Activated CD8-positive, alpha-beta T cell treated with anti-CD3 and anti-CD28 coated beads for 36 hours (primary cell): ENCODE results near the gene SLC25A15. TPM values are rescaled to one million over a fixed set of nuclear protein-coding genes. Genes with fewer than 3 reads are reported as not detected.

Experiments used
- ATAC-seq: fragments of 200-7000 bp; cut with Tn5 transposase; one replicate; pipeline ENCODE4 v1.10.0; 2021; ENCODE audit warnings: mild to moderate bottlenecking, moderate library complexity
- CTCF ChIA-PET: fragments of 350-600 bp; sonication (Branson Sonifier 250); formaldehyde crosslinking; loops from one replicate; lab custom pipeline; 2021; ENCODE audit warnings: antibody characterized with exemption; lab: Charles Lee
- POLR2A ChIA-PET: fragments of 350-600 bp; sonication (Branson Sonifier 250); formaldehyde crosslinking; loops from one replicate; lab custom pipeline; 2021; ENCODE audit warnings: antibody characterized with exemption; lab: Charles Lee
- DNase-seq: peaks from one replicate; pipeline ENCODE4 v3.0.0-alpha.2; 2020
- H3K27ac Mint-ChIP-seq: one replicate; pipeline ENCODE4 v1.8.0; 2021; ENCODE audit warnings: mild to moderate bottlenecking, mixed read lengths
- H3K27me3 Mint-ChIP-seq: one replicate; pipeline ENCODE4 v1.8.0; 2021; ENCODE audit warnings: mixed read lengths
- H3K36me3 Mint-ChIP-seq: one replicate; pipeline ENCODE4 v1.8.0; 2021; ENCODE audit warnings: low read depth, mixed read lengths
- H3K4me1 Mint-ChIP-seq: one replicate; pipeline ENCODE4 v1.8.0; 2021; ENCODE audit warnings: low read depth, mixed read lengths
- H3K4me3 Mint-ChIP-seq: one replicate; pipeline ENCODE4 v1.8.0; 2021; ENCODE audit warnings: mild to moderate bottlenecking, moderate library complexity, mixed read lengths
- H3K9me3 Mint-ChIP-seq: one replicate; pipeline ENCODE4 v1.8.0; 2021; ENCODE audit warnings: mixed read lengths
- CTCF ChIP-seq: fragments of 200-600 bp; IDR thresholded peaks from one replicate; pipeline ENCODE4 v1.8.0; 2022; ENCODE audit warnings: antibody characterized with exemption, mild to moderate bottlenecking
- intact Hi-C: fragments of 100-400 bp; cut with micrococcal nuclease; formaldehyde crosslinking; loops from one replicate; pipeline ENCODE4 v1.10.0; 2022
- total RNA-seq, 2 experiments: library from RNA; stranded (reverse); gene quantifications; one replicate each; pipeline ENCODE4 v1.2.3, GENCODE V29; 2021

SLC25A15 gene
- total RNA-seq, 2 experiments from 2014 or later = 23.2 to 24.6 TPM

GRCh38 chr13:40812102-40812501, 22.7 kb downstream of the SLC25A15 start:
- no peak for TF ChIP-seq CTCF
- POLR2A ChIA-PET = no interaction called here

GRCh38 chr13:40812724-40813445, 23.5 kb downstream of the SLC25A15 start:
- CTCF ChIA-PET = interaction anchor here (1.5 kb wide), 1 partner anchor 109 kb away, joined by 3 read pairs; no protein-coding TSS in a partner anchor
- intact Hi-C loops = no loop called here
- POLR2A ChIA-PET = no interaction called here

More at GRCh38 chr13:40812102-40812501, 22.7 kb downstream of the SLC25A15 start:
- peaks cover 11% of the 10 kb centered on the region for H3K9me3 Mint-ChIP-seq
- peaks cover 44% of the 10 kb centered on the region for H3K36me3 Mint-ChIP-seq
- CTCF ChIA-PET = no interaction called here
- H3K27me3 Mint-ChIP-seq = no peaks in the 10 kb centered on the region
- H3K4me1 Mint-ChIP-seq = no peaks in the 10 kb centered on the region
- DNase-seq (no peak), ATAC-seq (no peak)
- intact Hi-C loops = no loop called here
- no peak overlapping the region for H3K4me3 Mint-ChIP-seq
- no peak overlapping the region for H3K27ac Mint-ChIP-seq

GRCh38 chr13:40813667-40814454, 24.4 kb downstream of the SLC25A15 start:
- Mint-ChIP-seq H3K27ac (no peak overlapping the region), H3K36me3 (peaks cover 49% of the 10 kb centered on the region), H3K4me1 (peaks cover 2% of the 10 kb centered on the region), H3K4me3 (no peak overlapping the region), H3K9me3 (peaks cover 12% of the 10 kb centered on the region), H3K27me3 (no peaks in the 10 kb centered on the region)
- intact Hi-C loops = no loop called here
- CTCF ChIA-PET = interaction anchor here (0.7 to 1.5 kb wide), 8 partner anchors 11 to 646 kb away, joined by 3 to 5 read pairs (median 3); no protein-coding TSS in a partner anchor
- no peak for DNase-seq
- peak; percentile 71 for ATAC-seq
- peak; percentile 76 for TF ChIP-seq CTCF
- POLR2A ChIA-PET = no interaction called here

More at GRCh38 chr13:40812724-40813445, 23.5 kb downstream of the SLC25A15 start:
- ATAC-seq = no peak
- no peak for TF ChIP-seq CTCF
- Mint-ChIP-seq H3K27me3 (no peaks in the 10 kb centered on the region), H3K4me1 (no peaks in the 10 kb centered on the region), H3K27ac (no peak overlapping the region), H3K9me3 (peaks cover 11% of the 10 kb centered on the region), H3K4me3 (no peak overlapping the region), H3K36me3 (peaks cover 48% of the 10 kb centered on the region)
- no peak for DNase-seq

GRCh38 chr13:40814803-40815202, 25.4 kb downstream of the SLC25A15 start:
- ATAC-seq = no peak

More at GRCh38 chr13:40814803-40815202, 25.4 kb downstream of the SLC25A15 start:
- TF ChIP-seq CTCF = no peak
- Mint-ChIP-seq H3K27me3 (no peaks in the 10 kb centered on the region), H3K9me3 (peaks cover 12% of the 10 kb centered on the region), H3K36me3 (peaks cover 42% of the 10 kb centered on the region), H3K27ac (no peak overlapping the region), H3K4me1 (peaks cover 10% of the 10 kb centered on the region), H3K4me3 (no peak overlapping the region)
- POLR2A ChIA-PET = no interaction called here
- intact Hi-C loops = no loop called here
- CTCF ChIA-PET = interaction anchor here (0.7 to 1.6 kb wide), 12 partner anchors 10 to 645 kb away, joined by 3 to 5 read pairs (median 3); no protein-coding TSS in a partner anchor
- DNase-seq = no peak
